Hepatocyte (in vitro differentiated cells): ENCODE results near the gene HSCB. TPM values are rescaled to one million over a fixed set of nuclear protein-coding genes. Genes with fewer than 3 reads are reported as not detected.

ENCODE experiments used
- DNase-seq: peaks from one replicate; pipeline ENCODE4 v3.0.0-alpha.2; 2016; ENCODE audit warnings: low spot score
- H2AFZ ChIP-seq: fragments of 200-600 bp; sonication (generic); 2 replicates; pipeline ENCODE4 v1.6.0; 2016; ENCODE audit warnings: antibody characterized with exemption, mild to moderate bottlenecking
- H3K27ac ChIP-seq: fragments of 200-600 bp; sonication (generic); 2 replicates; pipeline ENCODE4 v1.5.1; 2016; ENCODE audit warnings: mild to moderate bottlenecking
- H3K27me3 ChIP-seq: fragments of 200-600 bp; sonication (generic); 2 replicates; pipeline ENCODE4 v1.6.1; 2016
- H3K36me3 ChIP-seq: fragments of 200-600 bp; sonication (generic); replicated peaks from 2 replicates; pipeline ENCODE4 v1.5.1; 2016; ENCODE audit warnings: low read depth; ENCODE audit not compliant: insufficient read depth
- H3K4me1 ChIP-seq: fragments of 200-600 bp; sonication (generic); 2 replicates; pipeline ENCODE4 v1.5.1; 2016; ENCODE audit warnings: mild to moderate bottlenecking, moderate library complexity; ENCODE audit not compliant: insufficient read depth
- H3K4me2 ChIP-seq: fragments of 200-600 bp; sonication (generic); 2 replicates; pipeline ENCODE4 v1.6.0; 2016
- H3K4me3 ChIP-seq: fragments of 200-600 bp; sonication (generic); 2 replicates; pipeline ENCODE4 v1.5.1; 2016; ENCODE audit warnings: mild to moderate bottlenecking
- H3K79me2 ChIP-seq: fragments of 200-600 bp; sonication (generic); 2 replicates; pipeline ENCODE4 v1.6.0; 2017; ENCODE audit warnings: mild to moderate bottlenecking
- H3K9me2 ChIP-seq: fragments of 200-600 bp; sonication (generic); replicated peaks from 2 replicates; pipeline ENCODE4 v1.6.0; 2017; ENCODE audit warnings: mild to moderate bottlenecking; ENCODE audit not compliant: insufficient read depth
- H3K9me3 ChIP-seq: fragments of 200-600 bp; sonication (generic); 2 replicates; pipeline ENCODE4 v1.5.1; 2016; ENCODE audit warnings: low read depth, mild to moderate bottlenecking
- H4K20me1 ChIP-seq: fragments of 200-600 bp; sonication (generic); 2 replicates; pipeline ENCODE4 v1.6.0; 2016; ENCODE audit warnings: mild to moderate bottlenecking; ENCODE audit not compliant: insufficient read depth, poor library complexity, severe bottlenecking
- EZH2 ChIP-seq: fragments of 200-600 bp; sonication (generic); IDR thresholded peaks from 2 replicates; pipeline ENCODE4 v1.6.1; 2016; ENCODE audit warnings: antibody characterized with exemption, mild to moderate bottlenecking, borderline replicate concordance
- EZH2phosphoT487 ChIP-seq: fragments of 200-600 bp; sonication (generic); IDR thresholded peaks from one replicate; pipeline ENCODE4 v1.6.1; 2018; ENCODE audit warnings: antibody characterized with exemption, mild to moderate bottlenecking, low read depth, moderate library complexity; ENCODE audit not compliant: unreplicated experiment, severe bottlenecking
- WGBS: methylation state at CpG from one replicate; pipeline ENCODE4 v1.1.6; 2016; ENCODE audit warnings: low lambda C conversion rate; ENCODE audit errors: missing lambda C conversion rate; 5-methylcytosine and 5-hydroxymethylcytosine counted together
- polyA plus RNA-seq: library from polyadenylated mRNA; unstranded; fragments of >200 nt; fragmentation: Nextera tagmentation; extraction: Ambion mirVana; gene quantifications from 2 replicates; pipeline ENCODE4 v1.2.1, GENCODE V29; 2016
- total RNA-seq: library from RNA; depleted of rRNA; stranded (reverse); fragments of >200 nt; gene quantifications from 2 replicates; pipeline ENCODE4 v1.2.3, GENCODE V29; 2014
- TF ChIP-seq, protein P1 (sequence below): fragments of 200-600 bp; sonication (generic); IDR thresholded peaks from 2 replicates; pipeline ENCODE4 v1.5.1; 2016; ENCODE audit warnings: antibody characterized with exemption, mild to moderate bottlenecking; ENCODE audit not compliant: poor library complexity

Gene HSCB
- total and polyA plus RNA-seq, 2 experiments from 2014 or later: 22.6 to 30.8 TPM

DNA sequence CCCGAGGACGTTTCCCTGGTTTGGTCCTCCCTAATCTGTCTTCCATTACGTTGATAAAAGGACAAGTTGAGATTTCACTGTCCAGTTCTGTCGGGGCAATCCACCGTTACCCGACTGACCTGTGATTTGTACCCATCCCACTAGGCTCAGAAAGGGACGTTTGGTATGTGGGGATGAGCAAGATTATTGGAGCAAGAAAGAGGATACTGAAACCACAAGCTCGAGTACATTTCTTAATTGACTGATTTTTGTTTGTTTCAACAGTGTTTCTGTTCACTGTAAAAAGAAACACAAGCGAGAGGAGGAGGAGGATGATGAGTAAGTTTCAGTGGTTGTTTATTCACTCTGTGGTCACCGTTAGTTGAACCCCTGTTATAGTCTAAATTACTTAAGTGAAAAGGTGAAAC is 31.6 kb downstream of the HSCB start:
- Histone ChIP-seq H3K36me3 (no peaks in the 10 kb centered on the region), H4K20me1 (peaks cover 13% of the 10 kb centered on the region), H3K4me2 (peak overlapping the region; percentile 85), H3K27ac (peak overlapping the region; percentile 99), H3K79me2 (peaks cover 55% of the 10 kb centered on the region), H3K27me3 (no peaks in the 10 kb centered on the region), H3K4me1 (peaks cover 9% of the 10 kb centered on the region), H3K9me2 (no peaks in the 10 kb centered on the region), H3K9me3 (no peaks in the 10 kb centered on the region), H2AFZ (peak overlapping the region; percentile 86), H3K4me3 (peak overlapping the region; percentile 84)
- DNase-seq: no peak
- 4% methylated on average over 10 of the region's 10 CpGs for WGBS
- TF ChIP-seq EZH2phosphoT487 (no peak), EZH2 (no peak)
- TF ChIP-seq, protein P1, sequence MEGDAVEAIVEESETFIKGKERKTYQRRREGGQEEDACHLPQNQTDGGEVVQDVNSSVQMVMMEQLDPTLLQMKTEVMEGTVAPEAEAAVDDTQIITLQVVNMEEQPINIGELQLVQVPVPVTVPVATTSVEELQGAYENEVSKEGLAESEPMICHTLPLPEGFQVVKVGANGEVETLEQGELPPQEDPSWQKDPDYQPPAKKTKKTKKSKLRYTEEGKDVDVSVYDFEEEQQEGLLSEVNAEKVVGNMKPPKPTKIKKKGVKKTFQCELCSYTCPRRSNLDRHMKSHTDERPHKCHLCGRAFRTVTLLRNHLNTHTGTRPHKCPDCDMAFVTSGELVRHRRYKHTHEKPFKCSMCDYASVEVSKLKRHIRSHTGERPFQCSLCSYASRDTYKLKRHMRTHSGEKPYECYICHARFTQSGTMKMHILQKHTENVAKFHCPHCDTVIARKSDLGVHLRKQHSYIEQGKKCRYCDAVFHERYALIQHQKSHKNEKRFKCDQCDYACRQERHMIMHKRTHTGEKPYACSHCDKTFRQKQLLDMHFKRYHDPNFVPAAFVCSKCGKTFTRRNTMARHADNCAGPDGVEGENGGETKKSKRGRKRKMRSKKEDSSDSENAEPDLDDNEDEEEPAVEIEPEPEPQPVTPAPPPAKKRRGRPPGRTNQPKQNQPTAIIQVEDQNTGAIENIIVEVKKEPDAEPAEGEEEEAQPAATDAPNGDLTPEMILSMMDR: no peak

DNA sequence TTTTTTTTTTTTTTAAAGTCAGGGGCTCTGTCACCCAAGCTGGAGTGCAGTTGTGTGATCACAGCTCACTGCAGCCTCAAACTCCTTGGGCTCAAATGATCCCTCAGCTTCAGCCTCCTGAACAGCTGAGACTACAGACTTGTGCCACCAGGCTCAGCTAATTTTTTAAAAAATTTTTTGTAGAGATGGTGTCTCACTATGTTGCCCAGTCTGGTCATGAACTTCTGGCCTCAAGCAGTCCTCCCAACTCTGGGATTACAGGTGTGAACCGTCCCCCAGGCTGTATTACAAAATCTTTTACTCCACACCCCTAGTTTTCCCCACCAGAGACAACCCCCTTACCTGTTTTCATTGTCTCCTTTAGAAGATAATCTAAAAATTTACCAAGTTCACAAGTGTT is 32.5 kb downstream of the HSCB start:
- no peaks in the 10 kb centered on the region for H3K36me3 ChIP-seq
- no peak overlapping the region for H3K4me3 ChIP-seq
- peak overlapping the region; percentile 85 for H3K4me2 ChIP-seq
- H3K27me3 ChIP-seq: no peaks in the 10 kb centered on the region
- H3K79me2 ChIP-seq: peaks cover 64% of the 10 kb centered on the region
- H2AFZ ChIP-seq: no peak overlapping the region
- peaks cover 9% of the 10 kb centered on the region for H3K4me1 ChIP-seq
- DNase-seq: no peak
- peaks cover 20% of the 10 kb centered on the region for H4K20me1 ChIP-seq
- no peak overlapping the region for H3K27ac ChIP-seq
- 91% methylated on average over 1 of the region's 1 CpG for WGBS
- no peaks in the 10 kb centered on the region for H3K9me2 ChIP-seq
- TF ChIP-seq EZH2 (no peak), EZH2phosphoT487 (no peak)
- TF ChIP-seq, protein P1: no peak
- no peaks in the 10 kb centered on the region for H3K9me3 ChIP-seq

DNA sequence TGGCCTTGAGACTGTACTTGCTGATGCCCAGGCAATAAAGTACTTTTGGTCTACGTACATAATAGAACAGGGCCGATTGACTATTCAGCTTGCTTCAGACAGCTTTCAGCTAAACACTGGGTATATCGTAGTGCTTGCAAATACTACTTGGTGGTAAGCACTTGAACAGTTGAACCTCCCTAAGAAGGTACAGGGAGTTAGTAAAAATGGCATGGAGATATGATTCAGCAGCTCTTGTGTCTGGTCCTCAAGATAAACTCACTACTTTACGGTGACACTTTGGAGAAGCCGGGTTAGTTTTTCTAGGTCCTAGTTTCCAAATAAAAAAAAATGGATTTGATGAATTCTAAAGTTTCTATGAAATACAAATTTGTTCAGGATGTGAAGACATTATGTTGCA is 38.0 kb downstream of the HSCB start:
- Histone ChIP-seq H3K79me2 (peaks cover 77% of the 10 kb centered on the region), H3K27me3 (no peaks in the 10 kb centered on the region), H3K4me1 (peaks cover 25% of the 10 kb centered on the region), H3K4me2 (no peak overlapping the region), H3K36me3 (no peaks in the 10 kb centered on the region), H3K9me2 (no peaks in the 10 kb centered on the region), H3K27ac (no peak overlapping the region), H3K4me3 (no peak overlapping the region), H4K20me1 (peaks cover 38% of the 10 kb centered on the region), H3K9me3 (no peaks in the 10 kb centered on the region), H2AFZ (no peak overlapping the region)
- WGBS: 92% methylated on average over 5 of the region's 5 CpGs
- TF ChIP-seq EZH2 (no peak), EZH2phosphoT487 (no peak)
- TF ChIP-seq, protein P1: no peak
- DNase-seq: no peak

DNA sequence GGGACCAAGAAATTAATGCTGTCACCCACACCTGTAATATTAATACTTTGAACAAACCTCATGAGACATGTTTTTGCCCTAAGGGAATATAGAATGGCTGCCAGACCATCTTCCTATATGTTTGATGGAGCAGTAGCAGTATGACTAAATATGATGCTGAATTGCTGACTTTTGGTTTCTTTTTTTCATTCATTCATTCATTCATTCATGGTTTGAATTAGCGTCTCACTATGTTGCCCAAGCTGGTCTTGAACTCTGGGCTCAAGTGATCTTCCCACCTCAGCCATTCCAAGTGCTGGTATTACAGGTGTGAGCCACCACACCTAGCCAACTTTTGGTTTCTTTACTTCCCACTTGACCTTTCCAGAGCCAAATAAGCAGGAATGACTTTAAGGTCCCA is 38.5 kb downstream of the HSCB start:
- DNase-seq: no peak

More for the DNA sequence above, 38.5 kb downstream of the HSCB start:
- peaks cover 38% of the 10 kb centered on the region for H4K20me1 ChIP-seq
- H3K27me3 ChIP-seq: no peaks in the 10 kb centered on the region
- peaks cover 29% of the 10 kb centered on the region for H3K4me1 ChIP-seq
- no peaks in the 10 kb centered on the region for H3K9me3 ChIP-seq
- H2AFZ ChIP-seq: no peak overlapping the region
- peaks cover 77% of the 10 kb centered on the region for H3K79me2 ChIP-seq
- H3K27ac ChIP-seq: no peak overlapping the region
- no peak overlapping the region for H3K4me3 ChIP-seq
- WGBS: 85% methylated on average over 1 of the region's 1 CpG
- no peak overlapping the region for H3K4me2 ChIP-seq
- H3K9me2 ChIP-seq: no peaks in the 10 kb centered on the region
- no peaks in the 10 kb centered on the region for H3K36me3 ChIP-seq
- TF ChIP-seq, protein P1: no peak
- TF ChIP-seq EZH2phosphoT487 (no peak), EZH2 (no peak)
